DMS153 (cell line): ENCODE data around the gene PPP1R13B.
"Not testable (repeated sequence)": the region's sequence is repeated elsewhere in the genome, so short reads cannot be mapped to it uniquely, and the experiment has no call there.

Experiments
- DNase-seq: peaks from one replicate; lab custom pipeline; 2025; lab: John Stamatoyannopoulos, UW

Gene PPP1R13B

GRCh38 chr14:103776319-103776718, 71.1 kb downstream of the PPP1R13B start:
- not testable (repeated sequence) for DNase-seq

DNA sequence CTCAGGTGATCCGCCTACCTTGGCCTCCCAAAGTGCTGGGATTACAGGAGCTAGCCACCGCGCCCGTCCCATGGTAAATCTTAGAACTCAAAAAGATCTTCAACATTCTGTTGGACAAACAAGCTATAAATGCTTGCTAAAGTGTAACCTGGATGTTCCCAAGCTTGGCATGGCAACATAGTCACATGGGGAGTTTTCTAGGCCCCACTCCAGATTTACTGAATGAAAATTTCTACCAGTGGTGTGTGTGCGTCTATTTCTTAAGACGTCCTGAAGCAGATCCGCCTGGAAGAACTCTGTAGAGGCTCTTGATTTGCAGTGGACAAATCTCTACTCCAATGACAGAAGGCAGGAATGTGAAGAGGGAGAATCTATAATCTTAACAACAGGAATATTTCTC, 71.9 kb downstream of the PPP1R13B start:
- DNase-seq, result no peak

DNA sequence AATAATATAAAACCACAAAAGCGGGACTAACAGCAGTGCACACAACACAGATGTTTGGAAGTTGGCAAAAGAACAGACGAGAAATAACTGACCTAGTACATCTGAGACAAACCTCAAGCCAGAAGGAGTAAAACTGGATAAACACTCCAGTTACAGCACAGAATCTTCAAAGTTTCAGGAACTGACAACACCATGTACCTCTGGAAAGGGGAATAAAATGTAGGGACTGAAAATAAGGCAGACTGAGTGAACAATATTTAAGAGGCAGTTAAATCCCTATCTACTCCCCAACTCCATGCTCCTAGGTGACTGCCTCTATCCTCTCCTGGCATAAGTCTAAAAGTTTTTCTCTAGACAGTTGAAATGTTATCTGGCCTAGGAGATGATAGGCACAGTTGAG, 73.9 kb downstream of the PPP1R13B start:
- DNase-seq, result no peak

DNA sequence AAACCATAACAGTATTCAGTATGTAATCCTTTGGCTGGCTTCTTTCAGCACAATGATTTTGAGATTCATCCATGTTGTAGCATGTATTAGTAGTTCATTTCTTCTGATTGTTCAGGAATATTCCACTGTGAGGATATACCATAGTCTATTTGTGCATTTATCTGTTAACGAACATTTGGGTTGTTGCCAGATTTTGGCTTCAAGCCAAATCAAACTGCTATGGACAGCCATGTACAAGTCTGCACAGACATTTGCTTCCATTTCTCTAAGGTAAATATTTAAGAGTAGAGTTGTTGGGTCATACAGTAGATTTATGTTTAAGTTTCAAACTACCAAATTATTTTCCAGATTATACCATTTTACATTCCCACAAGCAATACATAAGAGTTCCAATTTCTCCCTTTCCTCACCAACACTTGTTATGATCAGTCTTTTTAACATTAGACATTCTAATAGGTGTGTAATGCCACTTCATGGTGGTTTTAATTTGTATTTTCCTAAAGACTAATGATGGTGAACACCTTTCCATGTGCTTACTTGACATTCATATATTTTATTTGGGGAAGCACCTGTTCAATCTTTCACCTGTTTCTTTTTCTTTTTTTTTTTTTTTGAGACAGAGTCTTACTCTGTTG, 75.2 kb downstream of the PPP1R13B start:
- DNase-seq, result no peak

DNA sequence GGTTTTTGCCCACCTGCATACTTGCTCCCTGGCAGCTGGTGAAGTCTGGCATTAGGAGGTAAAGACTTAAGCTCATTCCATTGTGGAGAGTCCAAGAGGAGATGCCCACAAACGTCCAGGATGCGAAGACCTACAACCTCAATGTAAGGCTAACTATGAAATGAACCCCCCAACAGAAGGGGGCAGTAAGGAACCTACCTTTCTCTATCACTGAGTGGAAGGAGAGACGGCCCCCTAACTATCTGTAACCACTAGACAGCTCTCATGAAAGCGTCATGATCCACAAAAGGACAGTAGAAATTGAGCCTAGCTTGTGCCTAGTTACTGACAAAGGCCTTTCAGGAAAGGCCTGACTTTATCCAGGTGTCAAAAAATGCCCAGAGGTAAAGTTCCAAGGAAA, 76.5 kb downstream of the PPP1R13B start:
- no peak for DNase-seq

- no peak for DNase-seq
These were observed 76.9 kb downstream of the PPP1R13B start for GRCh38 chr14:103770500-103770899.

DNA sequence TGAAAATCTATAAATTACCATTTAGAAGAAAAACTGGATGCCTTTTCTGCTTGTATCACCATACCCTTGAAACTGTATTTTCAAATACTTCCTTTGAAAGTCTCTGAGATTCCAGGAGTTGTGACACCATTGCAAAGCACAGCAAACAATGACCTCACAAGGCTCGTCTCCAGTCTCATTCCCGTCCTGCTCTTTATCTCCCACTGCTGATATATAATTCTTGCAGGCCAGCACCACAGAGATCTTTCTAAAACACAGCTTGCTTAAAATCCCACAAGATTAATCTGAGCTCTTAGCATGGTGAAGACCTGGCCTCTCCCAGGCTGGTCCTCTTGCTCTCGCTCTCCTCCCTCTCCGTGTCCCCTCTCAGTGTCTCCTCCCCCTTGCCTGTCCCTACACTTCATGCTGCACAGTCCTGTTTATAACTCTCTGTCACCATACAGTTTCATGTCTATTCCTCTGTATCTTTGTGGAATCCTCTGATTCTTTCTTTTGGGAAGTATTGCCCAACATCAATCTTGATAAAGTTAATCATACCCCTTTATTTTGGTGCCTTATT, 80.0 kb downstream of the PPP1R13B start:
- no peak for DNase-seq

GRCh38 chr14:103765526-103765925, 81.8 kb downstream of the PPP1R13B start:
- DNase-seq, result no peak

- DNase-seq, result no peak
These were observed 83.5 kb downstream of the PPP1R13B start for GRCh38 chr14:103763730-103764488.

- no peak for DNase-seq
These were observed 84.8 kb downstream of the PPP1R13B start for GRCh38 chr14:103762541-103762940.

DNA sequence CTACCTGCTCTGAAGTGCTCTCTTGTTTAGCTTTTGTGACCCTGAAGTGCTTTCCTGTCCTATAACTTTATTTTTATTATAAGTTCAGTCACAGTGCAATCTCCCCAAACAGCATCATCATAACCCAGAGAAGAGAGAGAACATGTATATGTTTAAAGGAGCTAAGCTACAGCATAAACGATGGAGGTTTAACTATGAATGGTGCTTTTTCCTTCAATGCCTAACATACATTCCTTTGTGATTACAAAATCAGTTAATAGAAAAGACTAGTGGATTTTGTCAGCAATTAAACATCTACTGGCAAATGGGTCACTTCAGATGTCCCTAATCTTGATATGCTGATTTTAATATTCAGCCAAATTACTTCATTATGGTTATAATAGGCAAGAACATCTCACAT, 85.3 kb downstream of the PPP1R13B start:
- no peak for DNase-seq

DNA sequence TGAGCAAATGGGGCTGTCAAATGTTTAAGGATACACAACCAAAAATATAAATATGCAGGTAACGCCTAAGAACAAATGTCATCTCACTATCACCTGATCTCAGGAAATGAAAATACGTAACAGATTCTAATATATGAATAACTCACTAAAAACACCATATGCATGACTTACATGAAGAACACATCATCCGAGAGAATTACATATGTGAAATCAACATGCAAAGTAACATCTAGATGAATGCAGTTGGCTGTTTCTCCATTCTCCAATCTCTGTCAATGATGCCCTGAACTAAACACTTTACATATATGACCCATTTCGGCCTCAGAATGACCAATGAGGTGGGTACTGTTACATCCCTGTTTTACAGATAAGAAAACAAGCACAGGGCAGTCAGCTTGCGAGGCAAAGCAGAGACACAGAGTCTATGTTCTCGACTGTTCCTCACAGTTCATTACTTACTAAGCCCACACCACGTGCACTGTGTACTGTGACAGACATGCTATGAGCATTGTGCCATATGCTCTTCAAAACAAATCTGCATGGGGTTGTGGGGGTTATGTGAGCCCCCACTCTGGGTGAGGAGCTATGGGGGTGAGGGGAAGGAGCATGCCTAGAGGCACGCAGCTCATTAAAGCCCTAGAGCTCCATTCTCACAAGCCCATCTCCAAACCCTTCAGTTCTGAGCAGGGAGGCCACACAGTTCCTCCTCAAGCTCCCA, 89.2 kb downstream of the PPP1R13B start:
- DNase-seq, result no peak

GRCh38 chr14:103755060-103755459, 92.3 kb downstream of the PPP1R13B start:
- DNase-seq, result no peak

DNA sequence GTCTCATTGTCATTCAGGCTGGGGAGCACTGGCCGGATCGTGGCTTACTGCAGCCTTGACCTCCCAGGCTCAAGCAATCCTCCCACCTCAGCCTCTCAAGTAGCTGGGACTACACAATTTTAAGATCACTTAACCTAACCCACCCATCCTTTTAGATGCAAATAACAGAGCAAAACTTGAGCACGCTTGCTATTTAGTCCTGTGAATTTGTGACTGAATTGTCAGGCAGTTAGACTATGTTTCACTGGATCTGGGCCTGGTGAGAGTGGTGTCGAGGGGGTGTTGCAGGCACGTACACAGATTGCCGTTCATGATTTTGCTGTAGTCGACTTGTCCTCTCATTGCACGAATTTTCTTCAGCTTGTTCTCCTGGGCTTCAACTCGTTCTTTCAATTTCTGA, 93.6 kb downstream of the PPP1R13B start:
- DNase-seq, result no peak

- DNase-seq, result no peak
These were observed 97.5 kb downstream of the PPP1R13B start for GRCh38 chr14:103749860-103750259.

- no peak for DNase-seq
These were observed 97.9 kb downstream of the PPP1R13B start for GRCh38 chr14:103749452-103749851.

- DNase-seq, result no peak
These were observed 98.9 kb downstream of the PPP1R13B start for GRCh38 chr14:103748534-103748857.

DNA sequence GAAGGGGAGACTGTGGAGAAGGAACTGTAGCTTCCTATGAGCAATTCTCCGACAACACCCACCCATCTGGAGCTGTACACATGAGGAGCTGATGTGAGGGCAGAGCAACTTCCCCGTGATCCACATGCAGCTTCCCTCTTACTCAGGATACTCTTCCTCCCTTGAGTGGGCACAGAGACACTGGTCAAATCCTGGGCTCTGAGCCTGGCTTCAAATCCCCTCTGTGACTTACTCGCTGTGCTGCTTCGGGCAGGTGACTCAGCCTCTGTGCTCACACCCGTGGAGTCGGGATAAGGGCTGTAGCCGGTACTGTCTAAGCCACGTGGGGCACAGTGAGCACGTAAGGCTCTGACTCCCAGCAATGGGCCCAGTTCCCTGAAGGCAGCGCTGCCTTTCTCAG, 100.7 kb downstream of the PPP1R13B start:
- no peak for DNase-seq

GRCh38 chr14:103745424-103745823, 102.0 kb downstream of the PPP1R13B start:
- DNase-seq, result no peak

DNA sequence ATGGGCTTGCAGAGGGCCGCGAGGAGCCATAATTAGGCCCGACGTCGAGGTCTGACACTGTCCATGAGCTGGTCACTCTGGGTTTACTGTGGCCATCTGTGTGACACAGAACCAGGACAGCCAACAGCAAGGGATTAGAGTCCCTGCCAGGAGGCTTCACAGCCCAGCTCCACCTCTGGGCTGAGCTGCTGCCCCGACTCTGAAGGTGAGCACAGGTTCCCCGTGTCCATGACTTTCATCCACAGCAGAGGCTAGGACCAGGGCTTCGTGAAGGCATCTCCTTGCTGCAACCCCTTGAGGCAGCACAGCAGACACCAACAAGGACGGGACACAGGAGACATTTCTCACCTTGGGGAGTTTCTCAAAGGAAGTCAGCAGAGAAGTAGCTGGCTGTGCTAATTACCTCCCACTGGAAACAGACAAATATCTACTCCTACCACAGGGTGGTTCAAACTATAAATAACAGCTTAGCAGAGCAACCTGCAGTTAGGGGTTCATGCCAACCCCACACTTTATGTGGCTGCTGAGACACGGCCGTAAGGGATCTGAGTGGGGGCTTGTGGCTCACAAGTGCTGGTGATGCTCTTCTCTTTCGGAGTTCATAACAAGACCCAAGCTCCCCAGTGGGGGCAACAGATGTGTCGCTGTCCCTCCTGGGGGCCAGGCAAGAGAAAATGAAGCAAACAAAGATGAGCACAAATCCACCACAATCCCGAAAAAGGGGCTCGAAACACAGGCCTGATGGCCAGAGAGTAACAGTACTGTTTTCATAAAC, 102.6 kb downstream of the PPP1R13B start:
- DNase-seq, result no peak

GRCh38 chr14:103743691-103744090, 103.7 kb downstream of the PPP1R13B start:
- DNase-seq, result no peak
